ENCODE data around the gene CASZ1.
A peak's percentile ranks its signal among the peaks of the same experiment; 100 is the strongest.

Gene CASZ1

GRCh38 chr1:10775763-10776162 lies 20.7 kb downstream of the CASZ1 start:
- DNase-seq: no peak

DNA sequence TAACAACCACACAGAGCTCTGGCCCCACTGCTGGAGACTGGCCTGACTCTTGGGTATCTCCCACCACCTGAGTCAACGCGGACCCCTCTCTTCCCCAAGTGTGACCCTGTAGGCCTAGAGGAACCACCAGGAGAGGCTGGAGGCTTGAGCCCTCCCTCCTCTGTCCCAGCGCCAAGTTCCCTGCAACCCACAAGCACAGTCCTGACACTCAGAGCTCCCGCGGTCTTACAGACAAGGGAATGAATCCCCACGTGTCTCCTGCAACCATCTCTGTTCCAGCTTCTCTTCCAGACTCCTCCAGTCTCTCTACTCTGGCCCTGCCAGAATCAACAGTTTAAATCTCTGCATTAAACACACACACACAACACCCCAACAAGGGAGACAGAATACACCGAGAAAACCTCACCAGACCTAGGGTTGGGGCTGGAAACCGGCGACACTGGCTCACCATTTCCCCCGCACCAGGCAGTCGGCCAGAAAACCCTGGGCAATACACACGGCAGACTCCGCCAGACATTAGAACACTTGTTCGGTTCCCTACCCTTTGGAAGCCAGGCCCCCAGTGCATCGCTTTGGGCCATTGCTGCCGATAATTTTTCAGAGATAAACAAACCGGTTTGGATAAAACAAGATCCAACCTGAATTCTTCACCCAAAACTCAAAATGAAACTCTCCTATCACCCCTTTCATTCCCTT lies 21.7 kb downstream of the CASZ1 start:
- DNase-seq: no peak

- DNase-seq: no peak
Observed at GRCh38 chr1:10773851-10774614, 22.4 kb downstream of the CASZ1 start.

- DNase-seq: no peak
Observed at GRCh38 chr1:10773376-10773775, 23.1 kb downstream of the CASZ1 start.

GRCh38 chr1:10772711-10773110 lies 23.7 kb downstream of the CASZ1 start:
- no peak for DNase-seq

DNA sequence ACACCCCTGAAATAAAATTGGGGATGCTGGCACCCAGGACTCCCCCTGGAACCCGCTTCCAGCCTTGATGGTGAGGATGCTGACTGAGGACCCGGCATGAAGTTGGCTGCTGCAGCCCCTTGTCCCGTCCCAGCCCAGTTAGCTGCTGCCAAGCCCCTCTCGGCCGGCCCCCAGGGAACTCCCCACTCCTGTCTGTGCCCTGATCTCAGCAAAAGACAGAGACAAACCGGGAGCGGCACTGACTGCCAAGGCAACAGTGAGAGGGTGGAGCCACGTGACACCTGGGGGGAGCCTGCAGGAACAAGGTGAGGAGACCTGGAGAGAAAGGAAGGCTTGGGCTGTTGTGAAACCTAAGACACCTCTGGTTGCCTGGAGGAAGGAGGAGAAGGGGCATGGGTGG lies 24.7 kb downstream of the CASZ1 start:
- no peak for DNase-seq

DNA sequence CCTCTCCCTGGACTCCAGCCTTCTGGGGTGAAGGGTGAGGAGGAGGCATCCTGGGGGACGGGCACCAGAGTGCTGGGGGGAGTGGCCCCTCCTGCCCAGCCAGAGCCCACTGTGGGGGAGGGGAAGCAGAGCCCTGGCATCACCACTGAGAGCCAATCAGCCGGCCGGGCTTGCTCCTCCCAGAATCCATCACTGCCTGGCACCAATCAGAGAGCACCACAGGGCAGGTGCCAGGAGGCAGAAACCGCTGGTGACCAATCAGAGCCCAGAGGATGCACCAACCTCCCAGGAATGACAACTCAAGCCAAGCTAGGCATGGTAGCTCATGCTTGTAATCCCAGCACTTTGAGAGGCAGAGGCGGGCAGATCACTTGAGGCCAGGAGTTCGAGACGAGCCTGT lies 27.9 kb downstream of the CASZ1 start:
- DNase-seq: no peak

DNA sequence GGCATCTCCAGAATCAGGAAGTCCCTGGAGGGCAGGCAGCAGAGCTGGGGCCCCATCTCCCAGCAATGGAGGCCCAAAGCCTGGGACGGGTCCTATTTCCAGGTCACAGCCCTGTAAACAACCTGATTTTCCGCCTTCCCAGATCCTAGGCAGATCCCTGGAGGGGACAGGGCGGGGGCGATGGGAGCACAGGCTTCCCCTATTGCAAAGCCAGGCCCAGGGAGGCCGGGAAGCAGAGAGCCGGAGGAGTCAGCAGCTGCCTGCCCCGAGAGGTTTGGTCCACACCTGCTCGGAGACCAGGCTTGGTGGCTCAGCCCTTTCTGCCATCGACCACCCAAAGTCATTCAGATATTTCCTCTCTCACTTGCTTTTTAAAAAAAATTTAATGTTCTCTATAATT lies 29.2 kb downstream of the CASZ1 start:
- DNase-seq: no peak

DNA sequence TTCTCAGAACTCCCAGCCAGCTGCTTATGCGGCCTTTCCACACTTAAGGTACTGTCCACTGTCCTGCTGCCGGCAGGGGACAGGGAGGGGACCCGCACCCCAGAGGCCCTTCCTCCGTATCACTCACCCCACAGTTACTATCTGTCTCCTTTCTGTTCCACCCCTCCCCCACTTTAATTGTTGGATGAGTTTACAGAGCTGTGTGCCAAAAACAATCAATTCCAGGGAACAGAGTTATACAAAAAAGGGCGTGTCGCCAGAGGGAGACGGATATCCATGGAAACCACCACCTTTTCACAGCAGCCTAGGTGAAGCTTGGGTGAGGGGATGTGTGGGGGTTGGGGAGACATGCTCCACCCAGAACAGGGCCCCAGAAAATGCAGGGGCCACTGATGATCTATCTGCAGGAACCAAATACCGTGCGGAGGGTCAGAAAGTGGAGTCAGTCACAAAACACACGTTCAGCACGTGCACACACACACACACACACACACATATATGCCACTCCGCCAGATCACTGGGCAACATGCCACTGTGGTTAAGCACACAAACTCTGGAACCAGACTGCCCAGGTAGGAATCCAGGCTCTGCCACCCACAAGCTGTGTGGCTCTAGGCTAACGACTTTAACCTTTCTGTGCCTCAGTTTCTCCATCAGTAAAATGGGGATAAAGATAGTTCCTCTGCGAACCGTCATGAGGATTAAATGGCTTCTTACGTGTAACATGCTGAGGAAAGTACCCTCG lies 30.5 kb downstream of the CASZ1 start:
- no peak for DNase-seq

GRCh38 chr1:10765304-10765703 lies 31.1 kb downstream of the CASZ1 start:
- DNase-seq: no peak

- DNase-seq: no peak
Observed at GRCh38 chr1:10764296-10764798, 32.1 kb downstream of the CASZ1 start.

- no peak for DNase-seq
Observed at GRCh38 chr1:10762875-10763274, 33.6 kb downstream of the CASZ1 start.

DNA sequence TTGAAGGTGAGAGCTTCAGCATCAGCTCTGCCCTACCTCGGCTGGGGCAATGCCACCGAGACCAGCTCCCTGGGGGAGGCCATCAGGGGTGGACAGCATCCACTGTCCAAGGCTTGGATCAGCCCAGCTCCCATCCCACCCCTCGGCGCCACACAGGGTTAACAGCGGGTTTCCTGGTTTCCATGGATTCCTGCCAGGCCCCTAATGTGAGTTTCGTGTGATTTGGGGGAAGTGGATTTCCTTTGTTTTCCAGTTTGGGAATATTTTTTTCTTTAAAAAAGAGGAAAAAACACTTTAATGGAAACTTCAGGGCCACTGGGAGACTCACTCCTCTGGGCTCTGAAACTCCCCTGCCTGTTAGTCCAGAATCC lies 34.3 kb downstream of the CASZ1 start:
- no peak for DNase-seq

GRCh38 chr1:10761503-10762152 lies 34.8 kb downstream of the CASZ1 start:
- DNase-seq: no peak

- DNase-seq: no peak
Observed at GRCh38 chr1:10760566-10761502, 35.6 kb downstream of the CASZ1 start.

DNA sequence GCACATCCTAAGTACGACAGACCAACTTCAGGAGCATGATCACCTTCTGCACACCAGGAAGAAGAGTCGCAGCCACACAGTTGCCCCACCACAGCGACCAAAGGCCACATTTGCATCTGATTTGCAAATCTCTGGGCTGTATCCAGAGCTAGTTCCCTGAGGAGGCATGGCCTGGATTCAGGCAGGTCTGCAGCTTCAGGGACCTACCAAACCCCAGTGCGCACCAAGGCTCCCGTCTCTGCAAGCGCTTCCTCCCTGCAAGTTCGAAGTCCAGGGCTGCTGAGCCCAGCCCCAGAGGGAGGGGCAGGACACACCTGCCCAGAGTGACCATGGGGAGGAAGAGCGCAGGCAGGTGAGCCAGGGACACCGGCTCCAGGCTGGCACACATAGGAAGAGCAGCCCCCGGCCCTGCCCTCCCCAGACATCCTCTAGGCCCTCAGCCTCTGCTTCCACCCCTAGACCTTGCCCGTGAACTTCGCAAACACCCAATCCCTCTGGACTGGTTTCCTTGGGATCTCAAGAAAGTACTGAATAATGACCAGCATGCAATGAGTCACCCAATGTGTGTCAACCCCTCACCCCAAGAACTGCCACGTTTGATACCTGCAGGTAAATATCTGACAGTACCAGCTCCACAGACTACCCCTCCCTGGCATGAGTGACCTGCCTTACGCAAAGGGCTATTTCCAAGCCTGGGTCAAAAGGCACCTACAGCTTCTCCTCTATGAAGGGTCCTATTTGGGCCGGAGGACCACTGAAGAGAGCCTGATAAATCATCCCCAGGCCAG lies 36.8 kb downstream of the CASZ1 start:
- no peak for DNase-seq

- no peak for DNase-seq
Observed at GRCh38 chr1:10756842-10757241, 39.6 kb downstream of the CASZ1 start.

- peak; percentile 69 for DNase-seq
Observed at GRCh38 chr1:10755970-10756521, 40.4 kb downstream of the CASZ1 start.

- DNase-seq: peak; percentile 21
Observed at GRCh38 chr1:10754568-10755329, 41.7 kb downstream of the CASZ1 start.

DNA sequence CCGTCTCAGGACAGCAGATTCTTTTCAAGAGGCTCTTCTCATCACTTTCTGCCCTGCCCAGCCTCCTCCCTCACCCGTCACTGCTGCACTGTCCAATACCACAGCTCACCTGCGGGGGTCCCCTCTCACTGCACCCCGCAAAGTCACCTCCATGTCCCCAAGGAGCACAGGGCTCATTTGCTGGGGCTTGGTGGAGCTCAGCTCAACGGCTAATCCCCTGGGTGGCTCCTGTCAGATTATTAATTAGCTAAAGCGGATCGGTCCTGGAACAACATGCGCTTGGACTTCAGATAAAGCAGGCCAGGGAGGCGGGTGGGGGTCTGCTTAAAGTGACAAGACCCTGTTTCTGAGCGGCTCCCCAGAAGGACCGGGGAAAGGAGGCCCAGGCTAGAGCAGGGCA lies 43.1 kb downstream of the CASZ1 start:
- no peak for DNase-seq
